ENCODE data around the gene ARMC9.
"Not testable (repeated sequence)": the region's sequence is repeated elsewhere in the genome, so short reads cannot be mapped to it uniquely, and the experiment has no call there.

ARMC9 gene

GRCh38 chr2:231290321-231291015, 92.0 kb downstream of the ARMC9 start:
- DNase-seq = peak; percentile 24

GRCh38 chr2:231292472-231293134, 94.2 kb downstream of the ARMC9 start:
- DNase-seq = no peak

GRCh38 chr2:231293163-231293562, 94.7 kb downstream of the ARMC9 start:
- DNase-seq = no peak

- DNase-seq = no peak
These were observed 95.7 kb downstream of the ARMC9 start for GRCh38 chr2:231294116-231294515.

GRCh38 chr2:231294571-231295362, 96.3 kb downstream of the ARMC9 start:
- DNase-seq = peak; percentile 19

- DNase-seq = no peak
These were observed 96.9 kb downstream of the ARMC9 start for GRCh38 chr2:231295363-231295655.

- no peak for DNase-seq
These were observed 98.1 kb downstream of the ARMC9 start for GRCh38 chr2:231296401-231296974.

GRCh38 chr2:231297108-231297908, 98.9 kb downstream of the ARMC9 start:
- DNase-seq = peak; percentile 80

- no peak for DNase-seq
These were observed 99.7 kb downstream of the ARMC9 start for GRCh38 chr2:231298091-231298490.

- peak; percentile 42 for DNase-seq
These were observed 100.8 kb downstream of the ARMC9 start for GRCh38 chr2:231299267-231299666.

- DNase-seq = no peak
These were observed 101.7 kb downstream of the ARMC9 start for GRCh38 chr2:231300020-231300721.

- no peak for DNase-seq
These were observed 102.3 kb downstream of the ARMC9 start for GRCh38 chr2:231300722-231301076.

GRCh38 chr2:231304259-231304658, 105.8 kb downstream of the ARMC9 start:
- not testable (repeated sequence) for DNase-seq

GRCh38 chr2:231305221-231305620, 106.8 kb downstream of the ARMC9 start:
- no peak for DNase-seq

- no peak for DNase-seq
These were observed 108.5 kb downstream of the ARMC9 start for GRCh38 chr2:231306791-231307393.

GRCh38 chr2:231308219-231308618, 109.8 kb downstream of the ARMC9 start:
- no peak for DNase-seq

GRCh38 chr2:231308631-231309428, 110.4 kb downstream of the ARMC9 start:
- no peak for DNase-seq

- no peak for DNase-seq
These were observed 113.6 kb downstream of the ARMC9 start for GRCh38 chr2:231312066-231312465.

GRCh38 chr2:231315896-231316295, 117.5 kb downstream of the ARMC9 start:
- no peak for DNase-seq

GRCh38 chr2:231317579-231317978, 119.1 kb downstream of the ARMC9 start:
- DNase-seq = no peak

GRCh38 chr2:231318436-231318835, 120.0 kb downstream of the ARMC9 start:
- DNase-seq = no peak

Measured in hematopoietic multipotent progenitor cell treated with erythropoietin and hydrocortisone succinate and interleukin-3 and kit ligand, for 4 days (in vitro differentiated cells).